ENCODE measurements around the gene ABHD16B.

DNA sequence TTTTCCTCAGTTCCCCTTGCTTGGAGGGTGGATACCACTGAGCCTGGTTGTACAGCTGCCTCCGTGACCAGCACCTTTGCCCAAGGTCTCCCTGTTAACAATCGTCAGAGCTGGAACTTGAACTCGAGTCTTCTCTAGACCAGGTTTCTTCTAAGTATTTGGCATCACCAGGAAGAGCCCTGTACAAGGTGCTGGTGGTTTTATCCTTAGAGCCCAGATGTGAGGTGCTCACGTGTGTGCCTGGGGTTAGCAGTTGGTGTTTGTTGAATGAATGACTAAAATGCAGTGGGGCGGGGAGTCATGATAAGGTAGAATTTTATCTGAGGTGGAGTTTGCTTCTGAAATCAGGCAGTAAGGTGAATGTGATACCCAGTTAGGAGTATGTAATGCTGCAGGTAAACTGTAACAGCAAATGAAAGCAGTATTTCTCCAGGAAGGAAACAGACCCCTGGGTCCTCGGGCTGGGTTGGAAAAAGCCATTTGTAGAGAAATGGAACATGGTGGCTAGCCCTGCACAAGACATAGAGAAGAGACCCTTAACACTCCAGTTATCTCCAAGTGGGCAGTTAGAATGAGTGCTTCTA is 36.8 kb downstream of the ABHD16B start:
- TF ChIP-seq, protein P1, sequence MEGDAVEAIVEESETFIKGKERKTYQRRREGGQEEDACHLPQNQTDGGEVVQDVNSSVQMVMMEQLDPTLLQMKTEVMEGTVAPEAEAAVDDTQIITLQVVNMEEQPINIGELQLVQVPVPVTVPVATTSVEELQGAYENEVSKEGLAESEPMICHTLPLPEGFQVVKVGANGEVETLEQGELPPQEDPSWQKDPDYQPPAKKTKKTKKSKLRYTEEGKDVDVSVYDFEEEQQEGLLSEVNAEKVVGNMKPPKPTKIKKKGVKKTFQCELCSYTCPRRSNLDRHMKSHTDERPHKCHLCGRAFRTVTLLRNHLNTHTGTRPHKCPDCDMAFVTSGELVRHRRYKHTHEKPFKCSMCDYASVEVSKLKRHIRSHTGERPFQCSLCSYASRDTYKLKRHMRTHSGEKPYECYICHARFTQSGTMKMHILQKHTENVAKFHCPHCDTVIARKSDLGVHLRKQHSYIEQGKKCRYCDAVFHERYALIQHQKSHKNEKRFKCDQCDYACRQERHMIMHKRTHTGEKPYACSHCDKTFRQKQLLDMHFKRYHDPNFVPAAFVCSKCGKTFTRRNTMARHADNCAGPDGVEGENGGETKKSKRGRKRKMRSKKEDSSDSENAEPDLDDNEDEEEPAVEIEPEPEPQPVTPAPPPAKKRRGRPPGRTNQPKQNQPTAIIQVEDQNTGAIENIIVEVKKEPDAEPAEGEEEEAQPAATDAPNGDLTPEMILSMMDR (IDR thresholded peaks at IDR 0.05) = no peak
- TF ChIP-seq POLR2A (IDR thresholded peaks at IDR 0.05) = no peak
